ENCODE measurements around the gene APOH. TPM values are rescaled to one million over a fixed set of nuclear protein-coding genes. Genes with fewer than 3 reads are reported as not detected.

APOH gene
- polyA plus RNA-seq, 1 donor (not counting 4 experiments of a cell fraction or from before 2014, with no cell fraction given): not detected

DNA sequence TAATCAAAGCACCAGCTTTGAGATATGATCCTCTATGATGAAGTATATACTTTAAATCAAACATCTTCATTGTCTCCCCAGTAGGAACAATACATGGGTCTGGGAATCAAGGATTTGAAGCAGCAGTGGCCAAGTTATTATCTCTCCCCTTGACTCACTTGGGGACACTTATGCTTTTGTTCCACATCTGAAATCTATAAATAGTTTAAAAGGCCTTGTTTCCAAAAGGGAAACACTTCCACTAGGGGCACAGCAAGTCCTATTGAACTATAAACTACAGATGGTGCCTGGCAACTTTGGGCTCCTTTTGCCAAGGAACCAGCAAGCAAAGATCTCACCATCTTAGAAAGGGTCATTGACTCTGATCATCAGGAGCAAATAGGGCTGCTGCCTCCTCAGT, 21.3 kb downstream of the APOH start:
- H3K9me1 ChIP-seq (ENCODE audit: control insufficient read depth, extremely low read depth, insufficient read depth, low read length): no peaks in the 10 kb centered on the region
- H3K79me2 ChIP-seq (ENCODE audit: control insufficient read depth, insufficient read depth, low read length): no peaks in the 10 kb centered on the region
- no peaks in the 10 kb centered on the region for H3K27me3 ChIP-seq (ENCODE audit: control insufficient read depth, extremely low read depth, insufficient read depth, low read length)
- TF ChIP-seq, protein P1, sequence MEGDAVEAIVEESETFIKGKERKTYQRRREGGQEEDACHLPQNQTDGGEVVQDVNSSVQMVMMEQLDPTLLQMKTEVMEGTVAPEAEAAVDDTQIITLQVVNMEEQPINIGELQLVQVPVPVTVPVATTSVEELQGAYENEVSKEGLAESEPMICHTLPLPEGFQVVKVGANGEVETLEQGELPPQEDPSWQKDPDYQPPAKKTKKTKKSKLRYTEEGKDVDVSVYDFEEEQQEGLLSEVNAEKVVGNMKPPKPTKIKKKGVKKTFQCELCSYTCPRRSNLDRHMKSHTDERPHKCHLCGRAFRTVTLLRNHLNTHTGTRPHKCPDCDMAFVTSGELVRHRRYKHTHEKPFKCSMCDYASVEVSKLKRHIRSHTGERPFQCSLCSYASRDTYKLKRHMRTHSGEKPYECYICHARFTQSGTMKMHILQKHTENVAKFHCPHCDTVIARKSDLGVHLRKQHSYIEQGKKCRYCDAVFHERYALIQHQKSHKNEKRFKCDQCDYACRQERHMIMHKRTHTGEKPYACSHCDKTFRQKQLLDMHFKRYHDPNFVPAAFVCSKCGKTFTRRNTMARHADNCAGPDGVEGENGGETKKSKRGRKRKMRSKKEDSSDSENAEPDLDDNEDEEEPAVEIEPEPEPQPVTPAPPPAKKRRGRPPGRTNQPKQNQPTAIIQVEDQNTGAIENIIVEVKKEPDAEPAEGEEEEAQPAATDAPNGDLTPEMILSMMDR (optimal IDR thresholded peaks at IDR 0.05 in 1 of 3, IDR thresholded peaks at IDR 0.05 in 1 of 3, conservative IDR thresholded peaks at IDR 0.05 in 1 of 3; ENCODE audit: extremely low read depth in 1 of 3, insufficient read depth in 2 of 3, low read length in 3 of 3): no peak
- no peak for TF ChIP-seq EZH2 (IDR thresholded peaks at IDR 0.05; ENCODE audit: low read length)
- H3K4me1 ChIP-seq (ENCODE audit: control insufficient read depth, extremely low read depth, insufficient read depth, low read length): no peaks in the 10 kb centered on the region
- H3K36me3 ChIP-seq (ENCODE audit: control insufficient read depth in 2 of 2, extremely low read depth in 1 of 2, insufficient read depth in 2 of 2, low read length in 2 of 2): no peaks in the 10 kb centered on the region
- no peak overlapping the region for H3K27ac ChIP-seq (ENCODE audit: control insufficient read depth, insufficient read depth, low read length)
- H3K4me3 ChIP-seq (ENCODE audit: control insufficient read depth in 2 of 3, extremely low read depth in 1 of 3, insufficient read depth in 2 of 3, low read depth in 1 of 3, low read length in 3 of 3): no peak overlapping the region
- H3K4me2 ChIP-seq (ENCODE audit: control insufficient read depth, extremely low read depth, insufficient read depth, low read depth, low read length): no peak overlapping the region
- no peak overlapping the region for H2AFZ ChIP-seq (ENCODE audit: control insufficient read depth, low read length)
- H4K20me1 ChIP-seq (ENCODE audit: control insufficient read depth, extremely low read depth, insufficient read depth, low read length): no peaks in the 10 kb centered on the region
- no peaks in the 10 kb centered on the region for H3K9me3 ChIP-seq (ENCODE audit: control insufficient read depth, low read depth, low read length)
- dilution Hi-C loops (cut with MboI; ENCODE audit: extremely low pct_ligation_motif_present, low sequenced_read_pairs): no loop called here
- H3K9ac ChIP-seq (ENCODE audit: control insufficient read depth, extremely low read depth, insufficient read depth, low read length): no peak overlapping the region
- FAIRE-seq (no peak), DNase-seq (ENCODE audit: low read depth, low spot score) (no peak)

DNA sequence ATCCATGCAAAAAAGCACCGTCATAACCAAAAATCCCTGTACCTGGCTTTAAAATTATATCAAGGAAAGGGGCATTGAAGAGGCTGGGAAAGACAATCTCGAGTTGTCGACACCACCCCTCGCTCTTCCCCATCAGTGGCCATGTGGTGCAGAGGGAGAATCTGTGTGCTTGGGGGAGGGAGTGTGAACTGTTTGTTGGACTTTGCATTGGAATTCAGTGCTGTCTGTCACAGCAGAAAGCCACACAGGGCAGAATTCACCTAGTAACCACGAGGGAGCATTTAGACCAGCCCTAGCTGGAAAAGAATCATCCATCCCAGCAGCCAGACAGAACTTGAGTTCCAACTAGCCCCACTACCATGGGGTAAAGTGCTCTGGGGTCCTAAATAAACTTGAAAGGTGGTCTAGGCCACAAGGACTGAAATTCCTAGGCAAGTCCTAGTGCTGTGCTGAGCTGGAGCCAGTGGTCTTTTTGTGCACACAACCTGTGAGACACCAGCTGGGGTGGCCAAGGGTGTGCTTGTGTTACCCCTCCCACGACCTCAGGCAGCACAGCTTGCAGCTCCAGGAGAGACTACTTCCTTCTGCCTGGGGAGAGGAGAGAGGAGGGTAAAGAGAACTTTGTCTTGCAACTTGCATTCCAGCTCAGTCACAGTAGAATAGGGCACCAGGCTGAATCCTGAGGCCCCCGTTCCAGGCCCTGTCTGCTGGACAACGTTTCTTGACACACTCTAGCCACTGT, 25.8 kb downstream of the APOH start:
- no peak overlapping the region for H3K9ac ChIP-seq (ENCODE audit: control insufficient read depth, extremely low read depth, insufficient read depth, low read length)
- no peak for TF ChIP-seq EZH2 (IDR thresholded peaks at IDR 0.05; ENCODE audit: low read length)
- TF ChIP-seq, protein P1 (optimal IDR thresholded peaks at IDR 0.05 in 1 of 3, IDR thresholded peaks at IDR 0.05 in 1 of 3, conservative IDR thresholded peaks at IDR 0.05 in 1 of 3; ENCODE audit: extremely low read depth in 1 of 3, insufficient read depth in 2 of 3, low read length in 3 of 3): no peak
- FAIRE-seq (no peak), DNase-seq (ENCODE audit: low read depth, low spot score) (no peak)
- no peaks in the 10 kb centered on the region for H3K9me1 ChIP-seq (ENCODE audit: control insufficient read depth, extremely low read depth, insufficient read depth, low read length)
- H4K20me1 ChIP-seq (ENCODE audit: control insufficient read depth, extremely low read depth, insufficient read depth, low read length): no peaks in the 10 kb centered on the region
- no peaks in the 10 kb centered on the region for H3K79me2 ChIP-seq (ENCODE audit: control insufficient read depth, insufficient read depth, low read length)
- dilution Hi-C loops (cut with MboI; ENCODE audit: extremely low pct_ligation_motif_present, low sequenced_read_pairs): no loop called here
- H3K9me3 ChIP-seq (ENCODE audit: control insufficient read depth, low read depth, low read length): no peaks in the 10 kb centered on the region
- no peak overlapping the region for H3K4me3 ChIP-seq (ENCODE audit: control insufficient read depth in 2 of 3, extremely low read depth in 1 of 3, insufficient read depth in 2 of 3, low read depth in 1 of 3, low read length in 3 of 3)
- no peaks in the 10 kb centered on the region for H3K36me3 ChIP-seq (ENCODE audit: control insufficient read depth in 2 of 2, extremely low read depth in 1 of 2, insufficient read depth in 2 of 2, low read length in 2 of 2)
- H3K27ac ChIP-seq (ENCODE audit: control insufficient read depth, insufficient read depth, low read length): no peak overlapping the region
- H3K4me1 ChIP-seq (ENCODE audit: control insufficient read depth, extremely low read depth, insufficient read depth, low read length): no peaks in the 10 kb centered on the region
- no peak overlapping the region for H2AFZ ChIP-seq (ENCODE audit: control insufficient read depth, low read length)
- no peaks in the 10 kb centered on the region for H3K27me3 ChIP-seq (ENCODE audit: control insufficient read depth, extremely low read depth, insufficient read depth, low read length)
- no peak overlapping the region for H3K4me2 ChIP-seq (ENCODE audit: control insufficient read depth, extremely low read depth, insufficient read depth, low read depth, low read length)

Data from keratinocyte (primary cell).